ENCODE measurements around the gene CACUL1. TPM values are rescaled to one million over a fixed set of nuclear protein-coding genes. Genes with fewer than 3 reads are reported as not detected.

The CACUL1 gene
- total and polyA plus RNA-seq, 2 donors (not counting 3 experiments of a cell fraction or from before 2014, with no cell fraction given), result 6.0 to 35.1 TPM

DNA sequence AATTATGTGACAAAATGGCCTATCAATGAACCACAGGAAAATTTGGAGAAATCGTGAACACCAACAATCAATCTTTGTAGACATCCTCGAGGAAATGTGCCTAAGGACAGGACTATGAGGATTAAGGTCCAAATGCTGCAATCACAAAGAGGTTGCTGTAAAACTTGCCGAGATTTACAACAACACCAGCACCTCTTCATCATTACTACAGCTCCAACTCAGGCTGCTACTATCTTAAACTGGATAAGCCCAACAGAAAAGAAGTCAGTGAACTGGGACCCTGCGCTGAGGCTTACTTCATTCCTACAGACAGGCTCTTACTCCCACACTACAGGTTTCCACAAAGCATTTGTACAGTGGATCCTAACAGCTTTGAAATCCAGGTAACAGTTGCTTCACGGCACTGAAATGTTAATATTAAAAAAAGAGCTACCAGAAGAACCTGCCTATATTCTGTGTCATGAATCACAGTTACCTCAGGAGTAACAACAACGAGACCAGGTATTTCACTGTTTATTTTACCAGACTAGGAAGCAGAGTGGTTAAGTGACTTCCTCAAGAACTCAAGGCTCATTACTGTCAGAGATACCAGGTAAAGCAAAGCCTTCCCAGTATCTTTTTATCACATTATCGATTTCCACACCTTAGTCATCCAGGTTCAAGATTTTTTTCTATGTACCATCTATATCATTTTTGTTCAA lies 23.9 kb downstream of the CACUL1 start:
- TF ChIP-seq JUN (IDR thresholded peaks at IDR 0.05; ENCODE audit: borderline replicate concordance, insufficient read depth, insufficient read length, low read depth) (no peak), MYC (IDR thresholded peaks at IDR 0.05; ENCODE audit: low read depth, low read length) (no peak), POLR2A (IDR thresholded peaks at IDR 0.05; ENCODE audit: low read depth, low read length) (no peak), EZH2 (IDR thresholded peaks at IDR 0.05; ENCODE audit: borderline replicate concordance, low read depth, low read length, severe bottlenecking) (no peak), POLR2AphosphoS5 (IDR thresholded peaks at IDR 0.05; ENCODE audit: insufficient read depth, low read depth, low read length) (no peak), GATA2 (IDR thresholded peaks at IDR 0.05; ENCODE audit: insufficient read depth, insufficient read length, low read depth, low read length) (no peak), FOS (IDR thresholded peaks at IDR 0.05; ENCODE audit: borderline replicate concordance, insufficient read depth, low read length) (no peak)
- TF ChIP-seq, protein P1, sequence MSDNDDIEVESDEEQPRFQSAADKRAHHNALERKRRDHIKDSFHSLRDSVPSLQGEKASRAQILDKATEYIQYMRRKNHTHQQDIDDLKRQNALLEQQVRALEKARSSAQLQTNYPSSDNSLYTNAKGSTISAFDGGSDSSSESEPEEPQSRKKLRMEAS (IDR thresholded peaks at IDR 0.05; ENCODE audit: insufficient read depth, insufficient read length), result no peak
- TF ChIP-seq, protein P2, sequence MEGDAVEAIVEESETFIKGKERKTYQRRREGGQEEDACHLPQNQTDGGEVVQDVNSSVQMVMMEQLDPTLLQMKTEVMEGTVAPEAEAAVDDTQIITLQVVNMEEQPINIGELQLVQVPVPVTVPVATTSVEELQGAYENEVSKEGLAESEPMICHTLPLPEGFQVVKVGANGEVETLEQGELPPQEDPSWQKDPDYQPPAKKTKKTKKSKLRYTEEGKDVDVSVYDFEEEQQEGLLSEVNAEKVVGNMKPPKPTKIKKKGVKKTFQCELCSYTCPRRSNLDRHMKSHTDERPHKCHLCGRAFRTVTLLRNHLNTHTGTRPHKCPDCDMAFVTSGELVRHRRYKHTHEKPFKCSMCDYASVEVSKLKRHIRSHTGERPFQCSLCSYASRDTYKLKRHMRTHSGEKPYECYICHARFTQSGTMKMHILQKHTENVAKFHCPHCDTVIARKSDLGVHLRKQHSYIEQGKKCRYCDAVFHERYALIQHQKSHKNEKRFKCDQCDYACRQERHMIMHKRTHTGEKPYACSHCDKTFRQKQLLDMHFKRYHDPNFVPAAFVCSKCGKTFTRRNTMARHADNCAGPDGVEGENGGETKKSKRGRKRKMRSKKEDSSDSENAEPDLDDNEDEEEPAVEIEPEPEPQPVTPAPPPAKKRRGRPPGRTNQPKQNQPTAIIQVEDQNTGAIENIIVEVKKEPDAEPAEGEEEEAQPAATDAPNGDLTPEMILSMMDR (IDR thresholded peaks at IDR 0.05; ENCODE audit: extremely low read depth in 1 of 2, insufficient read depth in 1 of 2, low read depth in 1 of 2, low read length in 2 of 2), result no peak
- dilution Hi-C loops (cut with MboI; ENCODE audit: extremely low pct_ligation_motif_present, low sequenced_read_pairs) (no loop called here), intact Hi-C loops (cut with micrococcal nuclease) (loop anchor here (1.0 kb wide), 1 partner anchor 13 kb away; no protein-coding TSS in a partner anchor)
- H3K27me3 ChIP-seq (ENCODE audit: control insufficient read depth in 2 of 2, insufficient read depth in 2 of 2, low read length in 2 of 2), result no peaks in the 10 kb centered on the region
- peaks cover 21% of the 10 kb centered on the region for H3K4me1 ChIP-seq (ENCODE audit: control insufficient read depth, extremely low read depth, insufficient read depth, low read length)
- no peak overlapping the region for H3K9ac ChIP-seq (replicated peaks; ENCODE audit: extremely low read depth, insufficient read depth, low read length)
- peaks cover 16% of the 10 kb centered on the region for H4K20me1 ChIP-seq (replicated peaks; ENCODE audit: control insufficient read depth, extremely low read depth, insufficient read depth, low read length)
- H3K36me3 ChIP-seq (ENCODE audit: control insufficient read depth in 2 of 2, extremely low read depth in 1 of 2, insufficient read depth in 2 of 2, low read length in 2 of 2), result no peaks in the 10 kb centered on the region
- ChIA-PET CTCF (interaction anchor here (2.1 to 3.4 kb wide), 2 partner anchors 10 to 19 kb away, joined by 7 to 18 read pairs; no protein-coding TSS in a partner anchor), POLR2A (no interaction called here)
- H3K9me3 ChIP-seq (replicated peaks; ENCODE audit: control insufficient read depth, insufficient read depth, low read length), result no peaks in the 10 kb centered on the region
- H3K27ac ChIP-seq (ENCODE audit: insufficient read depth, low read depth, low read length), result peak overlapping the region; percentile 9
- peaks cover 77% of the 10 kb centered on the region for H3K79me2 ChIP-seq (ENCODE audit: control insufficient read depth, insufficient read depth, low read length)
- H2AFZ ChIP-seq (ENCODE audit: low read depth, low read length), result no peak overlapping the region
- BruUV-seq (replicated peaks), result no TSS peak
- FAIRE-seq (no peak), DNase-seq (ENCODE audit: low read depth, low spot score) (no peak)
- H3K4me3 ChIP-seq (replicated peaks in 1 of 3; ENCODE audit: insufficient read depth in 1 of 3, low read depth in 1 of 3, low read length in 3 of 3), result no peak overlapping the region
- no peaks in the 10 kb centered on the region for H3K9me1 ChIP-seq (replicated peaks; ENCODE audit: control insufficient read depth, extremely low read depth, insufficient read depth, low read length)
- H3K4me2 ChIP-seq (ENCODE audit: insufficient read depth, low read length), result no peak overlapping the region
